ENCODE measurements around the gene RSPO4. TPM values are rescaled to one million over a fixed set of nuclear protein-coding genes. Genes with fewer than 3 reads are reported as not detected.

RSPO4 gene
- total RNA-seq, 2 experiments from 2014 or later = not detected

DNA sequence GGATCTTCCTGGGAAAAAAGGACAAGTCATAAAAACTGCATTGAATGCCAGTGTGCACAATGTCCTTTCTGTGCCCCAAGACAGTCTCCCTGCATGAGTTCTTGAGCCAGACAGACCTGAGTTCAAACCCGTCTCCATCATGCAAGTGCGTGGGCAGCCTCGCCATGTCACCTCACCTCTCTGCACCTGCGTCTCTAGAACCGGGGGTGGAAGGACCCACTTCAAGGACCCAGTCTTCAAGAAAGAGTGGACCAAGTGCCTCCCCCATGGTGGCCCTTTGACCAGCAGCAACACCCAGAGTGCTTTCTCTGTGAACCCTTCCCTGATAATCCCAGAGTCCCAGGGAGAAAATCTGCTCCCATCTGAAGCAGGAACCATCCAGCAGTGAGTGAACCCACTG, 62.5 kb downstream of the RSPO4 start:
- Mint-ChIP-seq H3K4me3 (no peak overlapping the region), H3K27ac (no peak overlapping the region), H3K4me1 (no peaks in the 10 kb centered on the region), H3K27me3 (peaks cover 4% of the 10 kb centered on the region), H3K9me3 (no peaks in the 10 kb centered on the region), H3K36me3 (ENCODE audit: low read depth) (no peaks in the 10 kb centered on the region)
- POLR2A ChIA-PET = no interaction called here
- CTCF ChIA-PET = no interaction called here
- no peak for DNase-seq

DNA sequence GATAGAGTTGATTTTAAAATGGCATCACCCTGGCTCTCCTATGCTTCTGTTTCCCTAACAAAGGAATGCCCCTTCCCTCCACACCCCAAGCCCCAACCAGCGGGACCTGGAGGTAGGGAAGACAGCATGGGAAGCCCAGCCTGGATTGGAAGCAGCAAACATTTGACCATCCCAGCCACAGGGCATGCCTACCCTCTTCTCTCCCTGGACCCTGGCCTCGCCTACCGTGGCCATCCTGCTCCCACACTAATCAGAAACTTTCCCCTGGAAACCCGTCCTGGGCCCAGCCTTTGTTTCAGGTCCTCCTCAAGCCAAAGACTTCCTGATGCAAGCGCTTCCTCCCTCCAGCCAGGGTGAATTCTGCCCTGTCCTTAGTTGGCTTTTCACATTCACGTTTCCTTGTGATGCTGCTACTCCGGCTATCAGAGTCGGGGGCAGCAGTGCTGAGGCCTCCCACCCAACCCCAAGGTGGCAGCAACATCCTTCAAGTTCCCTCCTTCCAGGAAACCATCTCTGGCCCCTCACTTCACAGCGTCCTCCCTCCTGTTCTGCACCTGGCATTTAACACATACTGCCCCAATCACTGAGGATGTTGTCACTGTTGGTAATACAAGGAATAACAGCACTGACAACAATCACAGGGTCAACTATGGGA, 67.8 kb downstream of the RSPO4 start:
- ChIA-PET CTCF (no interaction called here), POLR2A (no interaction called here)
- peaks cover 11% of the 10 kb centered on the region for H3K9me3 Mint-ChIP-seq
- DNase-seq = no peak
- H3K27me3 Mint-ChIP-seq = peaks cover 4% of the 10 kb centered on the region
- no peak overlapping the region for H3K27ac Mint-ChIP-seq
- H3K36me3 Mint-ChIP-seq (ENCODE audit: low read depth) = peaks cover 3% of the 10 kb centered on the region
- no peaks in the 10 kb centered on the region for H3K4me1 Mint-ChIP-seq
- H3K4me3 Mint-ChIP-seq = no peak overlapping the region

DNA sequence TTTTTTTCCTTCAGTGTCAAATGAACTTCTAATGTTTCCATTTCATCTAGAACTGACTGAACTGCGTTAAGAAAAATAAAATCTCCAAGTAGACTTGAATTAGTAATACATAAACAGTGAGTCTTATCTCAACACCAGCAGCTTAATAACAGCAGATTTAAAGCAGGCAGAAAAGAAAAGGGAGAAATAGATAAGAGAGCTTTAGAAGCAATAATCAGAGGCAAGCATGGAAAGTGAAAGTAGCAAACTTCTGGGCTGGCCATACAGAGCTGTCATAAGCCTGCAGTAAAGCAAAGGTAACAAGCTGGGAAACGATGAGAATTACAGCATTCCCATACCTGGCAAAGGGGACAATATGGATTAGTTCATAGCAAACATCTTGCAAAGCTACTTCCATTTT, 69.1 kb downstream of the RSPO4 start:
- Mint-ChIP-seq H3K9me3 (peaks cover 11% of the 10 kb centered on the region), H3K4me1 (no peaks in the 10 kb centered on the region), H3K27me3 (peaks cover 4% of the 10 kb centered on the region), H3K4me3 (no peak overlapping the region), H3K27ac (no peak overlapping the region), H3K36me3 (ENCODE audit: low read depth) (peaks cover 3% of the 10 kb centered on the region)
- CTCF ChIA-PET = no interaction called here
- no peak for DNase-seq
- POLR2A ChIA-PET = no interaction called here

DNA sequence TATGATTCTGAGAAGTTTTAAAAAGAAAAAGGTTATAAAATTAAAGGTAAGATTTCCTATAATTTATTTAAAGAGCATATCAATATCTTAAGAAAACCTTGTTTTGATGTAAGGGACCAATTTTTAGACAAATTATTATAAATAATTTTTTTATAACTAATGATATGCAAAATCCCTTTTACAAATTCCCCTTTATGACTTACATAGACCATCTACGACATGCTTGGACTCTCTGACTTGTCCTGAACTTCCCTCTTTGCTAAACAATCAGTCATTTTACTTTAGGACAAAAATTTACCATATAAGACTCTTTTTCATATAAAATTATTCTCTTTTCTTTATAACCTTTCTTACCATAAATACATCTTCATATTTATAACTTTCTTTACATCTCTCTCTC, 70.7 kb downstream of the RSPO4 start:
- CTCF ChIA-PET = no interaction called here
- no peak for DNase-seq

DNA sequence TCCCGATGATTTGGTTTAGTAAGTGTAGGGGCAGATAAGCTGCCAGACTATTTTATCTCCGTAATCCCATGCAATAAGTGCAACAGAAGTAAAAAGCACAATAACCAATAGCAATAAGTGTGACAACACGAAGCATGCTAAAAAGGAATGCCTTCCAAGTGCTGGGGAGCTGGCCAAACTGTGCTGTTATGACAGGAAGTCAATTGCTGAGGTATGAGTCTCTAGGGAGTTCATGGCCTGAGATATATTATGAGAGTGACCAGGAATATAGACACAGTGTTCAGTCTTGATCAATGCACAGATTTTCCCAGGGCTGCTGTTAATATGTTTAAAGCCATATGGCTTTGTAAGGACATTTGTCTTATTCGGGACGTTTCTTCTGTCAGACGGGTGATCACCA, 75.4 kb downstream of the RSPO4 start:
- Mint-ChIP-seq H3K4me3 (no peak overlapping the region), H3K9me3 (peaks cover 7% of the 10 kb centered on the region), H3K36me3 (ENCODE audit: low read depth) (peaks cover under 1% of the 10 kb centered on the region), H3K27me3 (peaks cover 7% of the 10 kb centered on the region), H3K27ac (no peak overlapping the region), H3K4me1 (no peaks in the 10 kb centered on the region)
- DNase-seq = no peak
- ChIA-PET CTCF (no interaction called here), POLR2A (no interaction called here)

More for the DNA sequence above, 70.7 kb downstream of the RSPO4 start:
- POLR2A ChIA-PET = no interaction called here
- Mint-ChIP-seq H3K4me1 (no peaks in the 10 kb centered on the region), H3K4me3 (no peak overlapping the region), H3K27me3 (peaks cover 9% of the 10 kb centered on the region), H3K27ac (no peak overlapping the region), H3K9me3 (peaks cover 11% of the 10 kb centered on the region), H3K36me3 (ENCODE audit: low read depth) (peaks cover 3% of the 10 kb centered on the region)

DNA sequence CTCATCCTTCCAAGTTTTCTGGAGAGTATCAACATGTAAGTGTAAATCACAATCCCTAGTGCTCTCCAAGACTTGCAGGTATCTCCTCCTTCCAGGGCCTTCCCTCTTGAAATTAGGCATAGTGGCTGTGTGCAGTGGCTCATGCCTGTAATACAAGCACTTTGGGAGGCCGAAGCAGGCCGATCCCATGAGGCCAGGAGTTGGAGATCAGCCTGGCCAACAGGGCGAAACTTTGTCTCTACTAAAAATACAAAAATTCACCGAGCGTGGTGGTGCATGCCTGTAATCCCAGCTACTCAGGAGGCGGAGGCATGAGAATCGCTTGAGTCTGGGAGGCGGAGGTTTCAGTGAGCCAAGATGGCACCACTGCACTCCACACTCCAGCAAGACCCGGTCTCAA, 76.6 kb downstream of the RSPO4 start:
- Mint-ChIP-seq H3K36me3 (ENCODE audit: low read depth) (no peaks in the 10 kb centered on the region), H3K4me3 (no peak overlapping the region)
- no peak for DNase-seq

DNA sequence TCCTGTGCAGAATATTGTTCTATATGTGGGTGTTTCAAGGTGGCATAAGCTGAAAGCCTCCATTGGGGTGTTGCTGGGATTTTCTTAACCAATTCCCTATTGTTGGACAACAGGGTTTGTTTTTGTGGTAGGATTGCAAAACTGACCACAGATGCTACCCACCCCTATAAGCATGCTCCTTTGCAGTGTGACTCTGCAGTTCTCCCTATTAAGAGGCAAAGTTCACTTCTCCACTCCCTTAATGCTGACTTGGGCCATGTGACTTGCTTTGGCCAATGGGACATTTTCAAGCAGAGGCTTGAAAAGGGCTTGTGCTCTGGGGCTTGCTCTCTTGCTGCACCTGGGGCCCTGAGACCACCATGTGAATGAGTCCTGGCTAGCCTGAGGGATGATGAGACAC, 77.5 kb downstream of the RSPO4 start:
- Mint-ChIP-seq H3K27me3 (peaks cover 7% of the 10 kb centered on the region), H3K9me3 (no peaks in the 10 kb centered on the region), H3K4me1 (no peaks in the 10 kb centered on the region), H3K4me3 (no peak overlapping the region), H3K36me3 (ENCODE audit: low read depth) (no peaks in the 10 kb centered on the region), H3K27ac (no peak overlapping the region)
- ChIA-PET CTCF (no interaction called here), POLR2A (no interaction called here)
- no peak for DNase-seq

More for the DNA sequence above, 76.6 kb downstream of the RSPO4 start:
- no peaks in the 10 kb centered on the region for H3K4me1 Mint-ChIP-seq
- H3K9me3 Mint-ChIP-seq = no peaks in the 10 kb centered on the region
- CTCF ChIA-PET = interaction anchor here (0.6 to 1.0 kb wide), 2 partner anchors 30 to 107 kb away, joined by 3 read pairs; no protein-coding TSS in a partner anchor
- H3K27ac Mint-ChIP-seq = no peak overlapping the region
- POLR2A ChIA-PET = no interaction called here
- peaks cover 7% of the 10 kb centered on the region for H3K27me3 Mint-ChIP-seq

DNA sequence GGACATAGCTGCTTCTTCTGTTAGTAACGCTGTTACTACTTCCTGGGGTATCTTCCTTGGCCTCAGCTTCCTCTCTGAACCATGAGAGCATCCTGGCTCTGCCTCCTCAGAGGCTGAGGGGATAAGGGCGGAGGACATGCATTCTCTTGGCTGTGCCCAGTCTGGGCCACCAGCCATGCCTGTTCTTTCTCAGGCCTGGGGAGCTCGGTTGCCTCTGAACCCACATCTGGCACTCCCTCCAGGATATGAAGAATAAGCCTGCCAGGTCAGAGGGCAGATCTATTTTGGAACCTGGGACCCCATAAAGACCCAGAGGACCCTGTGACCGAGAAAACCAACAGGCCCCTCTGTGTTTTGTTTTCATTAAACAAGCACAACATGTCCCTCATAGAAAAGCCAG, 79.3 kb downstream of the RSPO4 start:
- no peaks in the 10 kb centered on the region for H3K4me1 Mint-ChIP-seq
- no peaks in the 10 kb centered on the region for H3K9me3 Mint-ChIP-seq
- ChIA-PET CTCF (interaction anchor here (1.2 kb wide), 1 partner anchor 107 kb away, joined by 3 read pairs; no protein-coding TSS in a partner anchor), POLR2A (no interaction called here)
- DNase-seq = no peak
- H3K4me3 Mint-ChIP-seq = no peak overlapping the region
- H3K36me3 Mint-ChIP-seq (ENCODE audit: low read depth) = no peaks in the 10 kb centered on the region
- no peak overlapping the region for H3K27ac Mint-ChIP-seq
- H3K27me3 Mint-ChIP-seq = peaks cover 7% of the 10 kb centered on the region

DNA sequence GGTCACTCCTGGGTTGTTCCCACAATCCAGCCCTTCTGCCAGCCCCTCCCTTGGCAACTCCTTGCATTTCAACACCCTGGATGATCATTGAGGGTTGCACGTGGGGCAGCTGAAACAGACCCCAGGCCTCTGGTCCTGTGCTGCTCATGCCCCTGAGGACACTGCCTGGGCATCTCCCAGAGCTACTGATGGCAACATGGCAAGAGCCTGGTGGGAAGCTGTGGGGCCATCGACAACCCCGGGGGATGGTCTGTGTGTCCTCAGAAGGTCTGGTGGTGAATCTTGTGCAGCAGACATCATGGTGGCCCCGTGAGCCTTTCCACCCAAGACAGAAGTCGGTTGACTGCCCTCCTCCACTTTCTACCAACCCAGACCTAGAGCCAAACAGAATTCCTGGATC, 81.0 kb downstream of the RSPO4 start:
- H3K27me3 Mint-ChIP-seq = peaks cover 2% of the 10 kb centered on the region
- H3K27ac Mint-ChIP-seq = no peak overlapping the region
- no peaks in the 10 kb centered on the region for H3K36me3 Mint-ChIP-seq (ENCODE audit: low read depth)
- no peak for DNase-seq
- POLR2A ChIA-PET = no interaction called here
- no peaks in the 10 kb centered on the region for H3K9me3 Mint-ChIP-seq
- no peaks in the 10 kb centered on the region for H3K4me1 Mint-ChIP-seq
- CTCF ChIA-PET = no interaction called here
- no peak overlapping the region for H3K4me3 Mint-ChIP-seq

DNA sequence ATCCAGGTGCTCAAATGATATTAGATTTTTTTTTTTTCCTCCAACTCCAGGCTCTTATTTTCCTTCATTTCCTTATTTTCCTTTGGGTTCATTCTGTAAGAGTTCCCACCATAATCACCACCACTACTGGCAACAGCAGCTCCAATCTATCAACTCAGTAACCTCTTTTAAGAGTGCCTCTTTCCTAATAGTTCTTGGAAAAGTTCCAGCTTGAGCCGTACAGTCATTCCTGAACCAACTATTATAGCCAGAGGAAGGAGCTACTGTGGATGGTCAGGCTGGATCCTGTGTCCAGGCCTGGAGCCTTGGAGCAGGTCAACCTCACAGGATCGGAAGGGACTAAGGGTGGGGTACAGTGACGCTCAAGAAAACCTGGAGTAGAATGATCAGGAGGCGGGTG, 81.8 kb downstream of the RSPO4 start:
- Mint-ChIP-seq H3K27ac (no peak overlapping the region), H3K27me3 (peaks cover 4% of the 10 kb centered on the region)

DNA sequence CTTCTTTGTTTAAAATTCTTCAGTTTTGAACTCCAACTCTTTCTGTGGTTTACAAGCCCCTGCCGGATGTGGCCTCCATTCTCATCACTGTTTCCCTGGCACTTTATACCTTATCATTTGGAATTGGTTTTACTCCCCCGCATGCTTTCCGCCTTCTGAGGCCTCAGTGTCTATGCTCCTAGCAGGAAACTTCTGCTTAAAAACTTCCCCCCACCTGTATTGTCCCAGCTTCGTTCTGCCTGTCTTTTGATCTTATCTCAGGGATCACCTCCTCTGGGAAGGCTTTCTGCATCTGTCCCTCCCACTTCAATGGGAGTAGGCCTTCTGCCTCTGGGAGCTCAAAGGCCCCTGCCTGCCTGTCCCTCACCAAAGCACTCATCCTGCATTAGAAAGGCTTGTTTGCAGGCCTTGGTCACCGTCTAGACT, 82.6 kb downstream of the RSPO4 start:
- H3K9me3 Mint-ChIP-seq = no peaks in the 10 kb centered on the region
- DNase-seq = no peak
- ChIA-PET CTCF (no interaction called here), POLR2A (no interaction called here)
- peaks cover 6% of the 10 kb centered on the region for H3K27me3 Mint-ChIP-seq
- H3K4me1 Mint-ChIP-seq = no peaks in the 10 kb centered on the region
- no peak overlapping the region for H3K4me3 Mint-ChIP-seq
- no peaks in the 10 kb centered on the region for H3K36me3 Mint-ChIP-seq (ENCODE audit: low read depth)
- no peak overlapping the region for H3K27ac Mint-ChIP-seq

More for the DNA sequence above, 81.8 kb downstream of the RSPO4 start:
- H3K4me1 Mint-ChIP-seq = no peaks in the 10 kb centered on the region
- no peak for DNase-seq
- no peaks in the 10 kb centered on the region for H3K9me3 Mint-ChIP-seq
- H3K4me3 Mint-ChIP-seq = no peak overlapping the region
- no peaks in the 10 kb centered on the region for H3K36me3 Mint-ChIP-seq (ENCODE audit: low read depth)
- ChIA-PET POLR2A (no interaction called here), CTCF (no interaction called here)

DNA sequence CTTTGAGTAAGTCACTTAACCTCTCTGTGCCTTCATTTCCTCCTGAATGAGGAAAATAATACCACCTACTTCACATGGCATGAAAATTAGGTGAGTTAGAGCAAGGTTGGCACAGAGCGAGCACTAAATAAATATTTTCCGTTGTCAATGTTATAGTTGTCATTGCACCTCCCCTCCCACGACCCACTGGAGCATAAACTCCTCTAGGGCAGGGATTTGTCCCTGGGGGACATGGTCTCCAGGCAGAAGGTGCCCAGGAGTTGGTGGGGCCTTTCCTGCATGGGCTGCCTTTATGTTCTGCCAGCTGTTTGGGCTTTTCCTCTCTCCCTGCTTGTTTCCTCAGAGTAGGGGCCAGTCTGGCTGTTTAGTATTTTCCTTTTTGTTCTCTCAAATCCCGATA, 84.7 kb downstream of the RSPO4 start:
- Mint-ChIP-seq H3K27me3 (peaks cover 9% of the 10 kb centered on the region), H3K4me1 (no peaks in the 10 kb centered on the region), H3K4me3 (no peak overlapping the region), H3K36me3 (ENCODE audit: low read depth) (no peaks in the 10 kb centered on the region), H3K27ac (no peak overlapping the region), H3K9me3 (no peaks in the 10 kb centered on the region)
- no peak for DNase-seq
- ChIA-PET CTCF (no interaction called here), POLR2A (no interaction called here)

DNA sequence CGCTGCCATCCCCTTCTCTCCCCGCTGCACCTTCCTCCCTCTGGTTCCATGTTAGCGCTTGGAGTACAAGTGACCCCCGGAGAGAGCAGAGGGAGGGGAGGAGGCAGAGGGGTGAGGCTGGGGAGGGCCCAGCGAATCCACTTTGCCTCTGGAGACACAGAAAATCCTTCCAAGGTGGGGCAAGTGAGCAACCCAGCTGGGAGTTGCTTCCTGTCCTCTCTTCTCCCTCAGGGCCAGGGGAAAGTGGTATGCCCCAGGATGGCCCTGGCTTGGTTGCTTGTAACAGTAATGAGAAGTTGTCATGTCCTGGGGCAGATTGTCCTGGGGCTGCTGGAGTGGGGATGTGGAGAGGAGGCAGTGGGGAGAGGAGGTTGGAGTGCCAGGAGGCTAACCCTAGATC, 85.3 kb downstream of the RSPO4 start:
- ChIA-PET POLR2A (no interaction called here), CTCF (no interaction called here)
- peak overlapping the region; percentile 57 for H3K27ac Mint-ChIP-seq

DNA sequence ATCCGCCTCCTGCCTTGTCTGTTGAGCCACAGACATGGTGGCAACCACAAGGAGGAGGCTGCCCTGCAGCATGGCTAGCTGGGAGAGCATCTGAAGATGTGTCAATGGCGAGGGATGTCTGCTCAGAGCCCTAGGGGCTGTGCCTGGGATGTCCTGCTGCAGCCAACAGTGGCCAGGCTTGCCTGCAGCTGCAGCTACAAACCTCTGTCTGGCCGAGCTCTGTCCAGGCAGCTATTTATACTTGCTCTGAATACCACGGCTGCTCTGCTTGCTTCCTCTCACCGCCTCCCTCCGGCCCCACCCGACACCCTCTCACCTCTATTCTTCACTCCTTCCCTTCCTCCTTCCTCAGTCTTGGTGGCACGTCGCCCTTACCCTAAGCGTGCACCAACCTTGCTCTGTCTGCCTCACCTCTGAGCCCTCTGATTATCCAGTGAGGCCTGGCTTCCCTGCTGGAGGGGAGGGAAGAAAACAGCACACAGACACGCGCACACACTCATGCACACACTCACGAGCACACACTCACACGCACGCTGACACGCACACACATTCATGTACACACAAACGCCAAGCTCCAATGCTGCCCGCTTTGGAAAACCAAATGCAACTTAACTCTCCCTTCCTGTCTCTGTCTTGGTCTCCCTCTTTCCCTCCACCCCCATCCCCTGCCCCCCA, 85.8 kb downstream of the RSPO4 start, which contains the start of gene ANGPT4:
Gene ANGPT4 (minus strand): TSS at position 210 of the 675 bp plus-strand sequence. CDS start 120 bp downstream, at position 90.
- ChIA-PET POLR2A (no interaction called here), CTCF (no interaction called here)
- Mint-ChIP-seq H3K27ac (peak within 1 kb of the TSS; percentile 57), H3K4me3 (no peak within 1 kb of the TSS), H3K9me3 (no peaks in the 10 kb centered on the region), H3K36me3 (ENCODE audit: low read depth) (no peaks in the 10 kb centered on the region), H3K27me3 (peaks cover 9% of the 10 kb centered on the region), H3K4me1 (no peaks in the 10 kb centered on the region)
- no peak for DNase-seq

More for the DNA sequence above, 85.3 kb downstream of the RSPO4 start:
- Mint-ChIP-seq H3K4me1 (no peaks in the 10 kb centered on the region), H3K36me3 (ENCODE audit: low read depth) (no peaks in the 10 kb centered on the region), H3K9me3 (no peaks in the 10 kb centered on the region), H3K4me3 (no peak overlapping the region), H3K27me3 (peaks cover 9% of the 10 kb centered on the region)
- no peak for DNase-seq

All from activated CD4-positive, alpha-beta memory T cell treated with anti-CD3 and anti-CD28 coated beads, Interleukin-2, amount 10 ng/mL, durations not matched to agents 7 days and 5 days (primary cell).